ENCODE data around the gene PPP1R13L.

- TF ChIP-seq, protein P1, sequence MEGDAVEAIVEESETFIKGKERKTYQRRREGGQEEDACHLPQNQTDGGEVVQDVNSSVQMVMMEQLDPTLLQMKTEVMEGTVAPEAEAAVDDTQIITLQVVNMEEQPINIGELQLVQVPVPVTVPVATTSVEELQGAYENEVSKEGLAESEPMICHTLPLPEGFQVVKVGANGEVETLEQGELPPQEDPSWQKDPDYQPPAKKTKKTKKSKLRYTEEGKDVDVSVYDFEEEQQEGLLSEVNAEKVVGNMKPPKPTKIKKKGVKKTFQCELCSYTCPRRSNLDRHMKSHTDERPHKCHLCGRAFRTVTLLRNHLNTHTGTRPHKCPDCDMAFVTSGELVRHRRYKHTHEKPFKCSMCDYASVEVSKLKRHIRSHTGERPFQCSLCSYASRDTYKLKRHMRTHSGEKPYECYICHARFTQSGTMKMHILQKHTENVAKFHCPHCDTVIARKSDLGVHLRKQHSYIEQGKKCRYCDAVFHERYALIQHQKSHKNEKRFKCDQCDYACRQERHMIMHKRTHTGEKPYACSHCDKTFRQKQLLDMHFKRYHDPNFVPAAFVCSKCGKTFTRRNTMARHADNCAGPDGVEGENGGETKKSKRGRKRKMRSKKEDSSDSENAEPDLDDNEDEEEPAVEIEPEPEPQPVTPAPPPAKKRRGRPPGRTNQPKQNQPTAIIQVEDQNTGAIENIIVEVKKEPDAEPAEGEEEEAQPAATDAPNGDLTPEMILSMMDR (IDR thresholded peaks at IDR 0.05; ENCODE audit: low read length) = no peak
- no peak for TF ChIP-seq EZH2 (IDR thresholded peaks at IDR 0.05; ENCODE audit: borderline replicate concordance, low read length)
Observed at GRCh38 chr19:45451850-45452387, 47.0 kb upstream of the PPP1R13L start.
